Measurements from ENCODE around the gene LARGE2. TPM values are rescaled to one million over a fixed set of nuclear protein-coding genes. Genes with fewer than 3 reads are reported as not detected.

Gene LARGE2
- total RNA-seq, 6 donors from 2014 or later: 4.3 to 10.6 (median 7.1) TPM

- Histone ChIP-seq H3K36me3 (peaks cover 0 to 2% (median 1%) of the 10 kb centered on the region in 4 donors), H3K9me3 (no peaks in the 10 kb centered on the region), H3K27me3 (peaks cover 0 to 23% (median 16%) of the 10 kb centered on the region in 4 donors), H3K27ac (peak overlapping the region; percentile 43 to 86 (median 72)), H3K4me1 (peaks cover 32 to 50% (median 41%) of the 10 kb centered on the region in 4 donors), H3K4me3 (no peak overlapping the region)
- no peak for ATAC-seq (ENCODE audit: low FRiP score in 2 of 2)
- DNase-seq: no peak
- 74 to 83% methylated on average over 5 to 6 of the region's 6 CpGs for WGBS, 2 donors
- no peak for TF ChIP-seq POLR2A (IDR thresholded peaks at IDR 0.05)
- no peak for TF ChIP-seq EP300 (IDR thresholded peaks at IDR 0.05)
- TF ChIP-seq CTCF (IDR thresholded peaks at IDR 0.05): no peak
- no peak for TF ChIP-seq POLR2AphosphoS5 (IDR thresholded peaks at IDR 0.05)
Observed at GRCh38 chr11:45920531-45921477, 1.7 kb upstream of the LARGE2 start.

GRCh38 chr11:45921561-45922424 lies 663 bp upstream of the LARGE2 start:
- peak overlapping the region; percentile 43 to 86 (median 72) for H3K27ac ChIP-seq
- DNase-seq (peak; percentile 82 to 91), ATAC-seq (ENCODE audit: low FRiP score in 2 of 2) (peak in 1 of 2 donors; percentile 61)
- TF ChIP-seq POLR2A (IDR thresholded peaks at IDR 0.05) (peak in 2 of 4 donors; percentile 53 to 68), POLR2AphosphoS5 (IDR thresholded peaks at IDR 0.05) (no peak)
- 40 to 55% methylated on average over 10 to 18 of the region's 54 CpGs for WGBS, 2 donors
- peaks cover 22 to 40% (median 32%) of the 10 kb centered on the region in 4 donors for H3K4me1 ChIP-seq
- no peaks in the 10 kb centered on the region for H3K9me3 ChIP-seq
- H3K36me3 ChIP-seq: no peaks in the 10 kb centered on the region
- H3K4me3 ChIP-seq: peak overlapping the region in 3 of 4 donors; percentile 51 to 59 (median 55)
- peaks cover 0 to 23% (median 16%) of the 10 kb centered on the region in 4 donors for H3K27me3 ChIP-seq

DNA sequence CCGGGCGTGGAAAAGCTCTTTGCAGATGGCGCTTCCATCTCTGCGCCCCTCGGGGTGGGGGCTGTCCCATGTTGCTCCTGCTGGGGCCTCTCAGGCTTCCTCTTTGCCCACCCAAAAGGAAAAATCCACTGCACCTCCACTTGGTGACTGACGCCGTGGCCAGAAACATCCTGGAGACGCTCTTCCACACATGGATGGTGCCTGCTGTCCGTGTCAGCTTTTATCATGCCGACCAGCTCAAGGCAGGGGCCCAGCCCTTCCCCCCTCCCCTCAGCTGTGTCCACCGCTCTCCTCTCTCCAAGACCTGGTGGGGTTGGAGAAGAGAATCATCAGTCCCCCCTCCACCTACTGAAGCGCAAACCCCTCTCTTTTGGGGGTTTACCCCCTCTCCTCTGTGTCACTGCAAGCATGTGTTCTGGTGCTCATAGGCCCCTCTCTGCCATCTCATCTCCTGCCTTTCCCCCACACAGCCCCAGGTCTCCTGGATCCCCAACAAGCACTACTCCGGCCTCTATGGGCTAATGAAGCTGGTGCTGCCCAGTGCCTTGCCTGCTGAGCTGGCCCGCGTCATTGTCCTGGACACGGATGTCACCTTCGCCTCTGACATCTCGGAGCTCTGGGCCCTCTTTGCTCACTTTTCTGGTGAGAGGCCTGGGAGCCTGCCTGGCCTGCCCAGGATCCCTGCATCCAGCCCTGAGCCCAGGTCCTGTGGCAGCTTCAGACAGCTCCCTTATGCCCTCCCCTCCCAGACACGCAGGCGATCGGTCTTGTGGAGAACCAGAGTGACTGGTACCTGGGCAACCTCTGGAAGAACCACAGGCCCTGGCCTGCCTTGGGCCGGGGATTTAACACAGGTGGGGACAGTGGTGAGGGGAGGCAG lies 1.8 kb downstream of the LARGE2 start:
- peak in 1 of 2 donors; percentile 58 for DNase-seq
- 78 to 83% methylated on average over 15 to 22 of the region's 22 CpGs for WGBS, 2 donors

DNA sequence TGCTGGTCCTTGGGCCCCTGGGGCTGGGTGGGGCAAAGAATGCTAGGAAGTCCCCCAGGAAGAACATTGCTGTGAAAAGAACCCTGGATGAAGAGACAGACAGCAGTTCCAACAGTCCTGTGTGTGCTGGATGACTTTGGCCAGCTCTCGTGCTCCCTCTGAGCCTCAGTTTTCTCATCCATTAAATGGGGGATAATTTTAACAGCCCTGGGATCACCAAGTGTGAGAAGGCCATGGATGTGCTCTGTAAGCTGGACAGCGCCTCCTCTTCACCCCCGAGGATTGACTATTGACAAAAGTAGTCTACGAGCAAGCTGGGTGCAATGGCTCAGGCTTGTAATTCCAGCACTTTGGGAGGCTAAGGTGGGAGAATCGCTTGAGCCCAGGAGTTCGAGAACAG lies 2.5 kb downstream of the LARGE2 start:
- H3K4me3 ChIP-seq: no peak overlapping the region
- H3K4me1 ChIP-seq: peaks cover 14 to 33% (median 24%) of the 10 kb centered on the region in 4 donors
- no peak for TF ChIP-seq CTCF (IDR thresholded peaks at IDR 0.05)
- TF ChIP-seq POLR2A (IDR thresholded peaks at IDR 0.05): no peak
- no peak for TF ChIP-seq POLR2AphosphoS5 (IDR thresholded peaks at IDR 0.05)
- no peak for TF ChIP-seq EP300 (IDR thresholded peaks at IDR 0.05)
- no peaks in the 10 kb centered on the region for H3K9me3 ChIP-seq
- H3K36me3 ChIP-seq: no peaks in the 10 kb centered on the region
- ATAC-seq (ENCODE audit: low FRiP score in 2 of 2) (no peak), DNase-seq (no peak)
- 79 to 89% methylated on average over 6 of the region's 6 CpGs for WGBS, 2 donors
- H3K27ac ChIP-seq: no peak overlapping the region
- peaks cover 0 to 23% (median 16%) of the 10 kb centered on the region in 4 donors for H3K27me3 ChIP-seq

More for the DNA sequence above, 1.8 kb downstream of the LARGE2 start:
- H3K36me3 ChIP-seq: no peaks in the 10 kb centered on the region
- no peak for TF ChIP-seq EP300 (IDR thresholded peaks at IDR 0.05)
- TF ChIP-seq POLR2A (IDR thresholded peaks at IDR 0.05): no peak
- no peak for TF ChIP-seq POLR2AphosphoS5 (IDR thresholded peaks at IDR 0.05)
- no peak for TF ChIP-seq CTCF (IDR thresholded peaks at IDR 0.05)
- H3K27me3 ChIP-seq: peaks cover 0 to 23% (median 16%) of the 10 kb centered on the region in 4 donors
- no peaks in the 10 kb centered on the region for H3K9me3 ChIP-seq
- no peak overlapping the region for H3K27ac ChIP-seq
- ATAC-seq (ENCODE audit: low FRiP score in 2 of 2): no peak
- peaks cover 14 to 28% (median 22%) of the 10 kb centered on the region in 4 donors for H3K4me1 ChIP-seq
- no peak overlapping the region for H3K4me3 ChIP-seq
